HG03280 (cell line): ENCODE results near the gene MPV17.
"Not testable (repeated sequence)": the region's sequence is repeated elsewhere in the genome, so short reads cannot be mapped to it uniquely, and the experiment has no call there.

Source experiments
- ATAC-seq: cut with Tn5 transposase; IDR thresholded peaks from one replicate; pipeline ENCODE4 v1.9.1; 2021; ENCODE audit warnings: mild to moderate bottlenecking, moderate library complexity; ENCODE audit not compliant: unreplicated experiment

MPV17 gene

DNA sequence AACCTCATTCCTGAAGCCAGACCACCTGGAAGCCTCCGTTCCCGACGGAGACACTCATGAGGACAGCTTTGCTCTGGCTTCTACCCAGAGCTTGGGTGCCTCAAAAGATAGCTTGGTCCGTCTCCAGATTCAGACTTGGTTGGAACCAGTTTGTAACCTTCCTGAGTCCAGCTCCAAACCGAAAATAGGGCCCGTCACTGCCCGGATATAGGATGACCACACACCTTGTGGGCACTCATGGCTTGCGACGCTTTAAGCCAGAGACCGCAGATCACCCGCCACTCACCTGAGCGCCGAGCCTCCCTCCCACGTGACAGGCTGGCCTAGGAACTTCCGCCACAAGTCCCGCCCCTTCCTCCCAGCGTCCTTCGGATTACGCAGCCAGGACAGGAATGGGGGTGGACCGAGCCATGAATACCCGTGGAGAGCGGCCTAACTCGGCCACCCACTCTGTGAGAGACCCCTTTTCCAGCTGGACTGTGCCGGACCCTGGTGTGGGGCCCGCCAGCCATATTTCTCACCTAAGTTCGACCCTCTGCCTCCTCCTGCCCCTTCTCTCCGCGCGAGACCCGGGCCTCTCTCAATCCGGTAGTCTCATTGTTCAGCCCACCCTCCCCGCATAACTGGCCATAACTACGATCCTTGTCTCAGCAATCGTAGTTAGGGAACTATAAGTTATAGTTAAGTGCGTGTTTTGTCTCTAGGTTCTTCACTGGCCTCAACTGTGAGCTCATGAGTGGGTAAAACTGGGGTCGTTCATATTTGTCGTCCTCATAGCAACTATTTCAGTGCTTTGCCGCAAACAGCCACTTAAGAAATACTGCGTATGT is at the start of gene MPV17:
Gene MPV17 (minus strand): TSS at position 332 of the 830 bp plus-strand sequence. CDS start 580 bp downstream, outside the sequence.
- ATAC-seq, result peak; percentile 87

DNA sequence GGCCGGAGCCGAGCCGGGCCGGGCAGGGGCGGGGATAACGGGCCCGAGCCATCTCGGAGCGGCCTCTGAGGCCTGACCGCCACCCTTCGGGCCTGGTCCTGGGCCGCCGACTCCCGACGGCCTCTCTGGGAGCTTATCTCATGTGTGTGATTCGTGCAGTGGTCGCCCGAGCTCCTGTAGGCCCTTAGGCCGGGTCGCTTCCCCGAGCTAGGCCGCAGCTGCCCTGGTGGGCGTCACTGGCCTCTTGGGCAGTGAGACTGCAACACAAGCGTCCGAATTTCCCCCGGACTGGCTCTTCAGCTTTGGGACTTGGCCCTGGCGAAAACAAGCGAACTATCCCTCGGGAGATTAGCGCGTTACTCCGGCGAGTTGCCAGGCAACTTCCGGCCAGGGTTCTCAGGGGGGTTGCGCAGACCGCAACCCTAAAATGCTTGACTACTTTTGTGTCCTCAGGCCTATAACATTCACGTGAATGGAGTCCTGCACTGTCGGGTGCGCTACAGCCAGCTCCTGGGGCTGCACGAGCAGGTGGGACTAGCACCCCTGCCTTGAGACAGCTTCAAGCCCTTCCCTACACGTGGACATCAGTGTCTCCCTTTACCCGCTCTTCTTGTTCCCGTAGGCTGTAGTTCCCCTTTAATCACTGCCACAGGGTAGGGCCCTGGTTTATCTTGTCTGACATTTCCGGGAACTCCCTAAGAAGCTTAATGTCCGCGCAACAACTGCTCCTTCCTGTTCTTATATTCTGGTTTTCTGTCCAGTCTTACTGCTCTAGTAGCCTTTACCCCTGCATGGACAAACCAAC is 48.1 kb upstream of the MPV17 start:
- ATAC-seq, result no peak

DNA sequence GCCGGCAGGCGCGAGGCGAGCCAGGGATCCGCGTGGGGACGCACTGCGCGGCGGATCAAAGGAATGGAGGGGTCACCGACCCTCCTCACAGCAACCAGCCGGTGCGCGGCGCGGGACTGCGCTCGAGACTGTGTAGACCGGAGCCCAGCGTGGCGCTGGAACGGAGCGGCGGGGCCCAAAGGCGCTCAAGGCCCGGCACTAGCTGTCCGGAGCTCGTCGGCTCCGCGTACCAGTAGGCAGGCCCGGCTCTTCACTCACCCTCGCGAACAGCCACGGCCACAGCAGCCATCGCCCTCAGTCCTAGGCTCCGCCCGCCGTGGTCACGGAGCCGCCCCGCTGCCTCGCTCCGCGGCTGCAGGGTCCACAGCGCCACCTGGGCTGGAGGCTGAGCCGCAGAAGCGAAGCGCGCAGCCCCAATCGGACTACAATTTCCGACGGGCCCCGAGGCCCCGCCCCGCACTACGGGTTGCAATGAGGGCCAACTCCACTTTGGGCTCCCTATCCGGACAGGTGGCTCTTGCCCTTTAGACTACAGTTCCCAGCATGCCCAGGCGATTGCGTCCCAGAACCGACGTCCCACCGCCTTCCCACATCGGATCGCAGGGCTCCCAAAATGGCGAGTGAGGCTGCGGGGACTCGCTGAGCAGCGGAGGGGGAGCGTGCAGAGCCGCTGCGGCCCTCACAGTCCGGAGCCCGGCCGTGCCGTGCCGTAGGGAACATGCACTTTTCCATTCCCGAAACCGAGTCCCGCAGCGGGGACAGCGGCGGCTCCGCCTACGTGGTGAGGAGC is 47.3 kb upstream of the MPV17 start, which contains the start of the genes EIF2B4 and SNX17:
Gene EIF2B4 (minus strand): TSS at position 313 of the 790 bp plus-strand sequence. CDS start 24 bp downstream, at position 289.
Gene SNX17 (plus strand): TSS at position 591 of the 790 bp plus-strand sequence. CDS start 128 bp downstream, at position 719.
- ATAC-seq, result peak; percentile 94

GRCh38 chr2:27369471-27370025 is 46.7 kb upstream of the MPV17 start:
- no peak for ATAC-seq

DNA sequence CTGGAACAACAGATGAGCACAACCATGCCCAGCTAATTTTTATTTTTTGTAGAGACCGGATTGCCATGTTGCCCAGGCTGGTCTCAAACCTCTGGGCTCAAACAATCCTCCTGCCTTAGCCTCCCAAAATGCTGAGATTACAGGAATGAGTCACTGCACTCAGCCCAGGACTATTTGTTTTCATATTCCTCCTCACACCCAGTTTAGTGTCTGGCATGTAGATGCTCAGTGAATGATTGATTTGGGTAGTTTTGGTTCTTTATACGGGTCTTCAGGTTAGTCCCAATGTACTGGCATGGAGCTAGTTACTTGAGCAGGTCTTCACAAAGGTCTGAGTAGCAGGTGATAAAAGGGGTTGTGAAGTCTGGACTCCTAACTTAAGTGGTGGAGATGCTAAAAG is 41.0 kb upstream of the MPV17 start:
- no peak for ATAC-seq

DNA sequence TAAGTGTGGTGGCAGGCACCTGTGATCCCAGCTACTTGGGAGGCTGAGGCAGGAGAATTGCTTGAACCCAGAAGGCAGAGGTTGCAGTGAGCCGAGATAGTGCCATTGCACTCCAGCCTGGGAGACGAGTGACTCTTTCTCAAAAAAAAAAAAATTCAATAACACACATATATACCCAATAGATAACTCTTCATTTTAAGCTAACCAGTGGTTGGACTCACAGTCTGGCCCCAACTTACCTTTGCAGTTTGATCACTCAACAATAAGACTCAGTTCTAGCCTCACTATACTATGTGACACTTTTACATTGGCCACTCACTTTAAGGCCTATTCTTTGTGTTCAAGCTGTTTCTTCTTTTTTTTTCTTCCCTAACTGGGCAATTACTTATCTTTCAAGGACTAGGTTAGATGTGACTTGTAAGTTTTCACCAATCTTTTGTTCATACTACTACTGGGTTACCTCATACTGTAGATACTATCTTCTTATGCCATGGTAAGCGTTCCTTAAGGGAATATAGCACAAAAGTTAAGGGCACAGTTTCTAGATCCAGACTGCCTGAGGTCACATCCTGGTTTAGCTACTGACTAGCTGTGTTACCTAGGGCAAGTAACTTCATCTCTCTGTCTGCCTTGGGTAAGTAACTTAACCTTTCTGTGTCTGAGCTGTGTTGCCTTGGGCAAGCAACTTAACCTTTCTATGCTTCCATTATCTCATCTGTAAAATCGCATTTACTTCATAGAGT is 40.0 kb upstream of the MPV17 start:
- ATAC-seq, result no peak

DNA sequence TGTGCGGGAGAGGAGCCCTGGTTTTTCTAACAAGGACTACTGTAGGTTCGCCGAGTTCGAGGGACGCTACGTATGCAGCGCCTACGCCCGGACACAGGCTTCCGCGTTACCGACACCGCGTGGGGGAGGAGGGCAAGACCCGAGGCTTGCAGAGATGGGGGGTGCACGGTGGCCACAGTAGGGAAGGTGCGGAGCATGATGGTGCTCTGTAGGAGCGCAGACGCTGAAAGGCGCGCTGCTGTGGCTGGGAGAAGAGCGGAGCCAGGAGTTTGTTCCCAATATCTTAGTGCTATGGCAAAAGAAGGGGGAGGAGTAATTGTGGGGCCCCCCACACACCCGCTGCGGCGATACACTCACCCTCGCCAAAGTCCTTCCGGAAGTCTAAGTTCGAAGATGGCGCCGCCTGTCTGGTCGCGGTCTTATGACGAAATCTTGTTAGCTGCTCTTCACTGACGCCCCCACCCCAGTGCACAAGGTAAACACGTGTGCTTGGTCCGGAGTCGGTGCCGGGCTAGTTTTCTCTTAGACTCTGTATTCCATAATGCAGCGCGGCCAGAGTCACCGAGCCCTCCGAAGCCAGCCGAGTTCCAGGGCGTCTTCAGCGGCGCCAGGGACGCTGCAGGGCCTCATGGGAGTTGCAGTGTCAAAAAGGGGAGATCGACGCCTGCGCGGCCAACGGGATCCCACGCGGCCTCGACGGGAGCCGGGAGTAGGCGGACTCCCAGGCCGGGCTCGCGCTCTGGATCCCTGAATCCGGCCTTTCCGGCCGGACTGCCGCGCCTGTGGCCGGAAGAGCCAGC is 33.7 kb upstream of the MPV17 start, which contains the start of gene GTF3C2:
Gene GTF3C2 (minus strand): TSS at position 383 of the 800 bp plus-strand sequence. CDS start 13,210 bp downstream, outside the sequence.
- peak; percentile 79 for ATAC-seq

DNA sequence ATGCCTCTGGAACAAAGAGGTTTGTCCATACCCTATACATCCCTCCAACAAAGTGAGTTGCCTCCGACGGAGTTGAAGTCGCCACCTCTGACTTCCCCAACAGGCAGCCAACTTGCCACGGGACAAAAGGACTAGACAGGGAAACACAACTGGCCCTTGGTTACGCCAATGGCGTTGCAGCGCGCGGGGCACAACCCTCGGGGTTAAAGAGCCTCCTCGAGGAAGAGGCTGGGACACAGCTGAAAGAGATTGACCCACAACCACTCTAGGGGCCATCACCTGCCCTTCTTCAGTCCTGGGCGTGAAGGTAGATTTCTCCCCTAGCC is 33.1 kb upstream of the MPV17 start:
- peak; percentile 34 for ATAC-seq

DNA sequence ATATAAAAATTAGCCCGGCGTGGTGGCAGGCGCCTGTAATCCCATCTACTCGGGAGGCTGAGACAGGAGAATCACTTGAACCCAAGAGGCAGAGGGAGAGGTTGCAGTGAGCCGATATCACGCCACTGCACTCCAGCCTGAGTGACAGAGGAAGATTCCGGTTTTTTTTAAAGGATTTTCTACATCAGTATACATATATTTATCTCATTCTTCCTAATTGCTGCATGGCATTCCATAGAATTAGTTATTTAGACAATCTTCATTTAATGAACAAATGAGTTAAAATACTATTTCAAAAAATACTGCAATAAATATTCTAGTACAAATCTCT is 31.7 kb upstream of the MPV17 start:
- no peak for ATAC-seq

- no peak for ATAC-seq
These were observed 31.1 kb upstream of the MPV17 start for GRCh38 chr2:27353762-27354596.

GRCh38 chr2:27353386-27353761 is 30.5 kb upstream of the MPV17 start:
- not testable (repeated sequence) for ATAC-seq

GRCh38 chr2:27351802-27352598 is 29.1 kb upstream of the MPV17 start:
- no peak for ATAC-seq

DNA sequence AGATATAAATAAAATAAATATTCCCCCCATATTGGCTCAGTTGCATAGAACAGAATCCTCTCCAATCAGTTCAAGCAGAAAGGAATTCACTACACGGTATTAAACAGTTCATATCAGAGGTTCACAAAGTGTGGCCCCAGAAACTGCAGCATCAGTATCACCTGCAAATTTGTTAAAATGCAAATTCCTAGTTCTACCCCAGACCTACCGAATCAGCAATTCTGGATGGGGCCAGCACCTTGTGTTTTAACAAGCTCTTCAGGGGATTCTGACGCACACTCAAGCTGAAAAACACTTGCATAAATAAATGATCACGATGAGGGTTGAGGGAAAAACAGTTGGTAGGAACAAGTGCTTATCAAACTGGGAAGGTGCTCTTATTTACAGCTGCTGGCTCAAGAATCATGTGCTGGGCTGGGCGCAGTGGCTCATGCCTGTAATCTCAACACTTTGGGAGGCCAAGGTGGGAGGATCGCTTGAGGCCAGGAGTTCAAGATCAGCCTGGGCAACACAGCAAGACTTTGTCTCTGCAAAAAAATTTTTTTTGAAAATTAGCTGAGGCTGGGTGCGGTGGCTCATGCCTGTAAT is 27.3 kb upstream of the MPV17 start:
- no peak for ATAC-seq

GRCh38 chr2:27347641-27348040 is 24.7 kb upstream of the MPV17 start:
- ATAC-seq, result no peak

- ATAC-seq, result no peak
These were observed 13.3 kb upstream of the MPV17 start for GRCh38 chr2:27336173-27336572.

- ATAC-seq, result no peak
These were observed 12.4 kb upstream of the MPV17 start for GRCh38 chr2:27335311-27335710.

GRCh38 chr2:27324720-27325119 is 1.8 kb upstream of the MPV17 start:
- ATAC-seq, result no peak
